ENCODE measurements around the gene TRMT6.

Gene TRMT6

DNA sequence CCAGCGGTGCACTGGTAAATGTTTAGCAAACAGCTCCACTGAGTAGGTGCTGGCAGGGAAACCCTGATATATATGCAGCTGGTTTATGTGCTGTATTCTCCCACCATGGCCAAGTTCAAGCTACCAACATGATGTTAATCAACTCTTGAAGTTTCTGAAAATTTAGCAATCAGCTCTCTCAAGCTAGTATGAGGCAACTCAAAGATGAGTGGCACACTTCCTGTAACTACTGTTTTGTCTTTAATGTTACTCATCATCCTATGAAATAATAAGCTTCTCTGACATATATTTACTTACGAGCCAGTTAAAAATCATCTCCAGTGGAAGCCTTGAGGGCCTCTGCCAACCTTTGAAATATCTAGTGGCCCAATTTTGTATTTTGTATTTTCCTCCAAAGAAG is 54.7 kb downstream of the TRMT6 start:
- no peak for FAIRE-seq

DNA sequence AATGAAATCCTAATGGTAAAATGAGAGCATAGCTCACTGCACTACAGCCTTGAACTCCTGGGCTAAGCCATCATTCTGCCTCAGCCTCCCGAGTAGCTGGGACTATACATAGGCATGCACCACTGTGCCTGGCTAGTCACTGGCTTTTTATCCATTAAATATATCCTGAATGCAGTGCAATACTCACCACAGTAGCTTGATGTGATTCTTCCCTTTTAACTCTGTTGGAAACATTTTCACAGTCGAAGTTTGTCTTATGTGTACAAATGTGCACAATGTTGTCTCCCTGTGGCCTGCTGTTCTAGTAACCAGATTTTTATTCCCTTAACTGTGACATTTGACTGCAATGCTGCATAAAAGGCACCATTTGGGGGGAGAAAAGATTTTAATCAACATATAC is 56.7 kb downstream of the TRMT6 start:
- no peak for FAIRE-seq

DNA sequence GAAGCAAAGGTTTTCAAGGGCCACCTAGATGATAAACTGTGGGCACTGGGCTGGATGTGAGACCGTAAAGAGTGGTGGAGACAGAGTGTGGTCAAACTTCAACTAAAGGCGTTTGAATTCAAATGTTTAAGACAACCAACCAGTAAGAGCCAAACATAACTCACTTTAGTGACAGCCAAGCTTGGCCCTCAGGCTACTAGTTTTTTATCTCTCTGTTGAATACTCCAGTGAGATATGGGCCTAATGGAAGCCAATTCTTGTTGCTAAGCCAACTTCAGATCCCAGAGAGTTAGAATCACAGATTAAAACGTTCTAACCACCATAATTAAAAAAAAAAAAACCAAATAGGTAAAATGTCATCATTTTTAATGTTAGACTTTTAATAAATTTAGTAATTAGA is 57.3 kb downstream of the TRMT6 start:
- no peak for FAIRE-seq

DNA sequence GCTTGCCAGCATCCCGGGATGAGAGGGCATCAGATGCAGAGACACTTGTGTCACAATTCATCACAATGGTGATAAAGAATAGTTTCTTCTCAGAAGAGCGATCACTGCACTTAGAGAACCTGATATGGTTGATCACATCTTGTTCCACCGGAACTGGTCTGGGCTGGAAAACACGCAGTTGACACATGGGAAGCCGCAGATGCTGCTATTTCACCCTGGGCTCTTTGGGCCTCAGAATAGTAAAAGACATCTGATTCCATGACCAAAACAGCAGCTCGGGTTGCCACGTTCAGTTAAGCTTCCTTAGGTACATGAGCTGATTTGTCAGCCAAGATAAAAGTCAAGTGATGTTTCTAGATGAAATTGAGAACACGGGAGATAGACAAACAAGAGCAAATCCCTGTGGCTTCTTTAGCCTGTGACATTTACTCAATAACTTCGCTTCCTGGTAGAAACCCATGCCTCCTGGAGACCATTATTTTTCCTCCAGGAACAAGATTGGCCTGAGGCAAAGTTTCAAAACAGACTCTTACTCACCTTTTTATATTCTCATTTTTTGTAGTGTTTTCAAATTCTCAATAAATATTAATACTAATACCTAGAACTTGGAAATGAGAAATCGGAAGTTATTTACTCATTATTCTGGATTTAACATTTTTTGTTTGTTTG is 59.4 kb downstream of the TRMT6 start:
- FAIRE-seq: no peak

DNA sequence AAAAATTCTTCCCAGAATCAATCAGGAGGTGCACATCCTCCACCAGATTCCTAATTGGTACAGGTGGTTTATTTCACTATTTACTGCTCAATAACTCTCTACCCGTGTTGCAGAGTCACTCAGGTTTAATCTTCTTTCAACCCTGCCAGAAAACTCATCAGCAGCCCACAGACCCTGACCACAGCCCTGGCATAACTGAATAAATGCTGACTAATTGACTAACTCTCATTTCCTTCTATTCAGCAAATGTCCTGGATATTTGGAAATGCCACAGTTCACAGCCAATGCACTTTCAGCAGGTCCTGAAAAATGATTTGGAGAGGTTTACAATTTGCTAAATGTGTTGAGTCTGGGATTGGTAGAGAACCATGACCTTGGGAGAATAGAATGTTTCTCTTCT is 62.3 kb downstream of the TRMT6 start:
- no peak for FAIRE-seq

DNA sequence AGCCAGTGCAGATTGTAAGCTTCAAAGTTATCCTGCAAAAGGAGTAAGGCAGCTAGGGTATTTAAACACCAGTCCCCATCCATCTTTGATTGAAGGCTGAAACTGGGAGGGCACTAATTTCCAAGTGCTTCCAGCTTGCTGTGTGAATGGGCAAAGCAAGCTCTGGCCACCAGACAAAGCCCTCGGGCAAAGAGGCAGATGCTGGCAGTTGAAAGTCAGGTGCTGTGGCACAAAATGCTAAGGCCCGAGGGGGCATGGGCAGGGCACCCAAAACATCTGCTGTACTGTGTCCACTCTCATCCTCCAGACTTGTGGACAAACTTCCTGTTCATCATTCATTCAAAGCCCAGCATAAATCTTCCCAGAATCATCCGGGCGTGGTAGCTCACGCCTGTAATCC is 62.9 kb downstream of the TRMT6 start:
- FAIRE-seq: no peak
